NCI-H2081 treated with DMSO at 0.1 percent for 48 hours (cell line): ENCODE results near the gene ASB3.
A peak's percentile ranks its signal among the peaks of the same experiment; 100 is the strongest.
"Not testable (repeated sequence)": the region's sequence is repeated elsewhere in the genome, so short reads cannot be mapped to it uniquely, and the experiment has no call there.

Experiments
- DNase-seq: peaks from one replicate; lab custom pipeline; 2025; lab: John Stamatoyannopoulos, UW

ASB3 gene

DNA sequence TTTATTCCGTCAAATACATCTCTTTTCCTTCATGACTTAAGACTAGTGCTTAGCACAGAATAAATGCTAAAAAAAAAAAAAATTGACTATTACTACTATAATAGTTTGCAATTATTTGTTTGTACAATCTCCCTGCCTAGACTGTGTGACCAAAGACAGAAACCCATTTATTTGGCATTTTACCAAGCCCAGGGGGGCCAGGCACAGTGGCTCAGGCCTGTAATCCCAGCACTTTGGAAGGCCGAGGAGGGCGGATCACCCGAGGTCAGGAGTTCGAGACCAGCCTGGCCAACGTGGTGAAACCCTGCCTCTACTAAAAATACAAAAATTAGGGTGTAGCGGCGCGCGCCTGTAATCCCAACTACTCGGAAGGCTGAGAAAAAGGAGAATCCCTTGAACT is 1.4 kb downstream of the ASB3 start:
- DNase-seq, result no peak

DNA sequence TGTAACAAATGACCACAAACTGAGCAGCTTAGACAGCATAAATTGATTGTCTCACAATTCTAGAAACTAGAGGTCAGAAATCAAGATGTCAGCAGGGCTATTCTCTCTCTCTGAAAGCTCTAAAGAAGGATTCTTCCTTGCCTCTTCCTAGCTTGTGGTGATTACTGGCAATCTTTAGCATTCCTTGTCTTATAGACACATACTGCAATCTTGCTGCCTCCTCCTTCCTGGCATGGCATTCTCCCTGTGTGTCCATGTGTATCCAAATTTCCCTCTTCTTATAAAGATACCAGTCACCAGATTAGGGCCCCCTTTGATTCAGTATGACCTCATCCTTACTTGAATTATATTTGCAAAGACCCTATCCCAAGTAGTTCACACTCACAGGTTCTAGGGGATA is 2.3 kb downstream of the ASB3 start:
- no peak for DNase-seq

DNA sequence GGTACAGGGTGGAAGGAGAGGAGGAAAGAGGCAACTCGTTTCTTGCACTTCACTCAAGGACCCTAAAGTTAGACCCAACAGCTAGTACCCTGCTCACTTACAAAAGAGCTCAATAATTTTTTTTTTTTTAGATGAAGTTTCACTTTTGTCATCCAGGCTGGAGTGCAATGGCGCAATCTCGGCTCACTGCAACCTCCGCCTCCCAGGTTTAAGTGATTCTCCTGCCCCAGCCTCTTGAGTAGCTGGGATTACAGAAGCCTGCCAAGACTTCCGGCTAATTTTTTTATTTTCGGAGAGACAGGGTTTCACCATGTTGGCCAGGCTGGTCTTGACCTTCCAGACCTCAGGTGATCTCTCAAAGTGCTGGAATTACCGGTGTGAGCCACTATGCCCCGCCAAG is 4.1 kb downstream of the ASB3 start:
- no peak for DNase-seq

DNA sequence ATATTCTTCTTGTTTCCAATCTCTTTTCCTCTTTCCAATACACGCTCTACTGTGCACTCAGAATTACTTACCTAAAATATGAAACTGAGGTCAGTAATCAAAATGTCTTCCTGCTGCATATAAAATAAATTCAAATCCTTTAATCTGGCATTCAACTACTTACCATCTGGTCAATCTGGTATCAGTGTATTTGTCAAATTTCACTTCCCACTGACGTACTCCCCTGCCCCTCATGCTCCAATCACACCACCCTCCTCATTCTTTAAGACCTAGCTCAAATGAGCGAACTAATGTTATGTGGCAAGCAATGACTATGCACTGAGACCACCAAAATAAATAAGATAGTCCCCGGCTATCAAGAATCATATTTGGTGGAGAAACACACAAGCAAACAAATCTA is 6.7 kb downstream of the ASB3 start:
- no peak for DNase-seq

DNA sequence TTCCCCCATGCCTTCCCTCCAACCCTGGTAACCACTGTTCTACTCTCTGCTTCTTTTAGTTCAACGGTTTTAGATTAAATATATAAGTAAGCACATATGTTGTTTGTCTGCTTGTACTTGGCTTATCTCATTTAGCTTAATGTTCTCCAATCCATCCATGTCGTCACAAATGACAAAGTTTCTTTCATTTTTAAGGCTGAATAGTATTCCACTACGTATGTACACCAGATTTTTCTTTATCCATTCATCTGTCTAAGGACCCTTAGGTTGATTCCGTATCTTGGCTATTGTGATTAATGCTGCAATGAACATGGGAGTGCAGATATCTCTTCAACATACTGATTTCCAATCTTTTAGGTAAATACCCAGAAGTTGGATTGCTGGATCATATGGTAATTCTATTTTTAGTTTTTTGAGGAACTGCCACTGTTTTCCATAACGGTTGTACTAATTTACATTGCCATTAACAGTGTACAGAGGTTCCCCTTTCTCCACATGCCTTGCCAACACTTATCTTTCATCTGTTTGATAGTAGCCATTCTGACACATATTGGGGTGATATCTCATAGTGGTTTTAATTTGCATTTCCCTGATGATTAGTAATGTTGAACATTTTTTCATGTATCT is 8.1 kb downstream of the ASB3 start:
- no peak for DNase-seq

DNA sequence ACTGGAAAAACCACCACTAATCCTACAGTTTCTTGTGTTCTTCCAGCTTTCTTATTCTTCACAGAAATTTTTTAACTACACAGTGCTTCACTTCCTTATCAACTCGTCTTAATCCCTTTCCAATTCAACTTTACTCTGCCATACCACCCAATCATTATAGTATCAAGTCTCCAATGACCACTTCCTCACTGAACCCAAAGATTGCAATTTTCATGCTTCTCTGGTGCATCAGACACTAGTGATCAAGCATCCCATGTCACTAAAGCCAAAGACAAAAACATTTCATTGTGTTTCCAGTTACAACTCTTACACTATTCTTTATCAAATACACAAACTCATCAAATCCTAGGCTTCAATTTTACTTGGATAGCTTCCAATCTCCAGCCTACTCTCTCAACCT is 9.6 kb downstream of the ASB3 start:
- no peak for DNase-seq

DNA sequence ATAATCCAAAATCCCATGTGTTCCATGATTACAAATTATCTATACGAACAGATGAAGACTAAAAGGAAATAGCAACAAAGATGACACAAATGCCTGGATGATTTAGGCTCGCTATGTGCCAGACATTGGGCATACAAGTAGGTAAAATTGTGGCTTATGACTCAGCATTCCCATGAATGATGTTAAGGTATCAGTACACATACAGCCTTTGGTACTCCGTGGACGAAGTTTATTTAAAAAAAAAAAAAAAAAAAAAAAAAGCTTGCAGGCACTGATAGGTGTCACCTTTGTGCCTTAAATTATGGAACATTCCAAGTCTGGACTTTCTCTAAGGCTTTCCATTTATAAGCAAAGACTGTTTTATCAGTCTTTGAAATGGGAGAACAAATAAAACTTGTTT is 16.5 kb downstream of the ASB3 start:
- DNase-seq, result no peak

DNA sequence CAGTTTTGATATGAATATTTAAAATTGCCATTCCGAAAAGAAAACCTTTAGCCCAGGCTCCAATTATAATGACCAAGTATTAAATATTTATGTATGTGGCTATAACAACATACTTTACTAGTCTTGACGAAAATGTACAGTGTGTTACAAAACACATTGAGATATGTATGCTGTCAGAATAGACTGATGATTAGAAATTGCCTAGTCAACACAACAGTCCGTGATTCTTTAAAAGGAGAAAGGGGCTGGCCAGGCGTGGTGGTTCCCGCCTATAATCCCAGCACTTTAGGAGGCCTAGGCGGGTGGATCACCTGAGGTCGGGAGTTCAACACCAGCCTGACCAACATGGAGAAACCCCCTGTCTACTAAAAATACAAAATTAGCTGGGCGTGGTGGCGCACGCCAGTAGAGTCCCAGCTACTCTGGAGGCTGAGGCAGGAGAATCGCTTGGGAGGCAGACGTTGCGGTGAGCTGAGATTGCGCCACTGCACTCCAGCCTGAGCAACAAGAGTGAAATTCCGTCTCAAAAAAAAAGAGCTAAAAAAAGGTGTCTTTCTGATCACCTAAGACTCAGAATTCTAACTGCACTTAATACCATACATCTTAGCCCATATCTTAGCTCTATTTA is 17.3 kb downstream of the ASB3 start:
- DNase-seq, result no peak

DNA sequence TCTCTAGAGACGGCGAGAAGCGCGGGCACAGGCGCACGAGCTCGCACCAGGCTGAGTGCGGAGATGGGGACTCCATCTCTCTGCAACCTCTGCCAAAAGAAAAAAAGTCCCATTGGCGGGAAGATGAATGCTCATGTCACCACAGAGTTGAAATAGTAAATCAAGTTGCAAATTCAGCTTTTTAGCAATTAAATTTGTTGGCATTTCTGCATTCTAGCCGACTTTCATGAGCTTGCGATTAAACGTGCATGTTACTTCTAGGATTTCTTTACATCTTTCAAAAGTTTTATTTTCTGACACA is 18.6 kb downstream of the ASB3 start:
- DNase-seq, result no peak

DNA sequence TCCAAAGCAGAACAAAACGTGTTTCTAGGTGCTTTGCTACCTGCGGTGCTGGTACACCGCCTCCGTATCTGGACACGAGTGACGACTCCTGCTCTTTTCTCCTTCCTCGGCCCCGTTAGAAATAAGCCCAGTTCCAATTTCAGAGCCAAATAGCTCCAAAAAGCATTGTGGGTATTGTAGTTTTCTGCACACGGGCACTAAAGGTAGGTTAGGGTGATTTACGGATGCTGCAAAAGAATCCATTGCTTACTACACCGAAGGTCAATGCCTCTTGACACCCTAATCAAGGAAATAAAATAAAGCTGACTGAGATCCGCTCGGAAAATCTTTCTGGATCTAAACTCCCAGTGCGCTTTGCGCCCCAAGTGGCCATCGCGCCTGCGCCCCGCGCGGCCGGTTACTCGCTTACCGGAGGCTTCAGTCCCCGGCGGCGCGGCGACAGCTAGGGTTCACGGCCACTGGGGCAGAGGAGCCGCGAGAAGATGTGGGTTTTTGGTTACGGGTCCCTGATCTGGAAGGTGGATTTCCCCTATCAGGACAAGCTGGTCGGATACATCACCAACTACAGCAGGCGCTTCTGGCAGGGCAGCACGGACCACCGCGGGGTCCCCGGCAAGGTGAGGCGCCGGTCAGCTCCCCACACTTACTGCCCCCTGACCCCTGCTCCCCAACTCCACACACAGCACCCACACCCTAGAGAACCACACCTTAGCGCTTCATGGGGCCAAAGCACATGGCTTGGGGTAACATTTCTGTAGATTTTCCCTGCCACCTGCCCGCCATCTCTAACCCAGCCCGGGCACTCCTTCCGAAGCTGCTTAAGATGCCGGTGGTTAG is 19.1 kb downstream of the ASB3 start, which contains the start of gene CHAC2:
TSS of gene CHAC2 (plus strand) at position 400 of the 837 bp plus-strand sequence. CDS start at position 483, 83 bp downstream.
- DNase-seq, result peak; percentile 72

DNA sequence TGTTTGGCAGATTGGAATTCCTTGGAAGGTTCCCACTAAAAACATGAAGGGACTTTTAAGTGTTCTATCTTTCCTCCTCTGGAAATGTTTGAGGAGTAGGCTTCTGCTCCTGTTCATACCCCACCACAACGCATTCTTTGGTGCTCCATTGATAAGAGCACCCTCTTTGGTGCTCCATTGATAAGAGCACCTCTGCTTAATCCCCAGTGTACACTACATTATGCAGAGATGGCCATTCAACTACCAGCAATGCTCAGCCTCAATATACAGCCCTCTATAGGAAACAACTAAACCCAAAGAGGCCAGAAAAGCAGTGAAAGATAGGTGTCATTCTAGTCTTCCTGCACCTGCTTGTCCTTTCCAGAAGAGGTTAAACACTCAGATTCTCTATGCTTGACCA is 21.0 kb downstream of the ASB3 start:
- DNase-seq, result no peak

DNA sequence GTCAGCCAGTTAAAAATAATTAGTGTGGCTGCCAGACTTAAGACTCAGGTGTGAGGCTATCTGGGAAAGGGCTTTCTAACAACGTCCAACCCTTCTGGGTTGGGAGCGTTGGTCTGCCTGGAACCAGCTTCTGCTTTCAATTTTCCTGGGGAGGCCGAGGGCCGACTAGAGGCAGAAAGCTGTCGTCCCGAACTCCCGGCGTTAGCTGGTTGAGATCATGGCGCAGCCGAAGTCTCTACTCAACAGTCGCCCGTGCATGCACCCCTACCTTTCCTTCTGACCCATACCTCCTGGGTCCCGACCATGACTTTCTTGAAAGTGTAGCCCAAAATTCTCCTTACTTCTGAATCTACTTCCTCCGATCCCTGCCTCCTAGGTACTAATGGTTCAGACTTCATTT is 29.5 kb downstream of the ASB3 start:
- DNase-seq, result not testable (repeated sequence)

DNA sequence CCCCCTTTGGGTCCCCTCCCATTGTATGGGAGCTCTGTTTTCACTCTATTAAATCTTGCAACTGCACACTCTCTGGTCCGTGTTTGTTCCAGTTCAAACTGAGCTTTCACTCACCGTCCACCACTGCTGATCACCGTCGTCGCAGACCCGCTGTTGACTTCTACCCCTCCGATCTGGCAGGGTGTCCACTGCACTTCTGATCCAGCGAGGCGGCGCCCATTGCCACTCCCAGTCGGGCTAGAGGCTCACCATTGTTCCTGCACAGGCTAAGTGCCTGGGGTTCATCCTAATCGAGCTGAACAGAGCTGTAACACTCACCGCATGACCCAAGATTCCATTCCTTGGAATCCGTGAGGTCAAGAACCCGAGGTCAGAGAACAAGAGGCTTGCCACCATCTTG is 30.1 kb downstream of the ASB3 start:
- no peak for DNase-seq

DNA sequence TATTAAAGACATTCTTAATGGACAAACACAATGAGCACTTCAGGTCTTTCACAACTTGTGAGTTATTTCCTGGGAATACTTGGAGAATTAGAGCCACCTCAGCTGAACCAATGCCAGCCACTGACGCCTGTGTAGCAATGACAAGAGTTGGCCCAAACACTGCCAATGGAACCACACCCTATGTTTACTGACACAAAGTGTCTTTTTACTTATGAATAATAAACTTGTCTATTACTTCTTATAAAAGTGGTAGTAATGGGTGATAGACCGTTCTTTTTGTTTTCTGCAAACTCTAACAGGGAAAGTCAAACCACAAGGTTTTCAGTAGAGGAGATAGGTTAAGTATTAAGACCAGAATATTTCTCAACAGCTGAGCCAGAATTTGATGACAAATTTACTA is 31.6 kb downstream of the ASB3 start:
- DNase-seq, result no peak

DNA sequence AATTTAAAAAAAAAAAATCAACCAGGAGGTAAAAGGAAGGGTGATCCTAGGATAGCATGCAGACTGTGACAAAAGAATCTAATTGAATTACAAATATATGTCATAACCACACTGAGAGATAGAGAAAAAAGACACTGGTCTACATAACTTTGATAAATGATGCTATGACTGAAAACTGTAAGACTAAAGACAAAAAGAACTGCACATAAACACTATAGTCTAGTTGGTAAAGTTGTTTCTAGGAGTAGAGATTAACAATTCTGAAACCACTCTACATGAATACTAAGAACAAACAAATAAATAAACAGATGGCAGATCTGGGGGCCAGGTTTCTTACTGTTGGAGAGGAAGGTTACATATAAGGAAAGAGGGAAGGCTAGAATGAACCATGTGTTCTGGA is 33.7 kb downstream of the ASB3 start:
- DNase-seq, result no peak

DNA sequence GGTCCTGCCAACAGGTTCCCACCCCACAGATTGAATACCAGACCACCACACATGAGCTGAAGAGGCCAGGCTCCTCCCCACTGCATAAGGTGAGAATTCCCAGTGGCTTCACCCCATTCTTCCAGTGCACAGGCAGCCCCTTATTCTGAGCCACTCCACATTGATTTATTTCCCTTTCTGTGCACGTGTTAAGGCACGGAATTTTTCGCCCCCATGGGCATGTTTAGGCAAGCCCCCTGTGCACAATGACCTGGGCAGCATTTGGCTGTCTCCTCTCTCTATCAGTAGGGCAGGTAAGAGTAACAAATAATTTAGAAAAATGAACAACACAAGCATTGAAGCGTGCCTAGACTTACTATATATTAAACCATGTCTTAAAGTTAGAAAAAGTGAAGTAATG is 34.4 kb downstream of the ASB3 start:
- no peak for DNase-seq

DNA sequence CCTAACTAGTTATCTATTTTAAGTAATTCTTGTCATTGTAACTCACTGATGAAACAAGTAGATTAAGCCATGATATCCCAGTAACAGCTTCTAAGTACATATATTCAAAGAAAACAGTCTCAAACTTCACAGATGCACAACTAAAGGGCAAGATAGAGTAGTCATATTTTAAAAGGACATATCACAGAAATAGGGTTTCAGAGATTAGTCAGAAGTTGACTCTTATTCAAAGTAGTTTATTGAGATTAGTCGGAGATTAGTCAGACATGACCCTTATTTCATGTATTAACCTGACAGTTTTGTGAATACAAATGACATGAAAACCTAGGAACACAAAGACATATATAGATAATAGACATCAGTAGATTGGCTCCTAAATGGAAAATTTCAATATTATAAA is 35.0 kb downstream of the ASB3 start:
- DNase-seq, result no peak

DNA sequence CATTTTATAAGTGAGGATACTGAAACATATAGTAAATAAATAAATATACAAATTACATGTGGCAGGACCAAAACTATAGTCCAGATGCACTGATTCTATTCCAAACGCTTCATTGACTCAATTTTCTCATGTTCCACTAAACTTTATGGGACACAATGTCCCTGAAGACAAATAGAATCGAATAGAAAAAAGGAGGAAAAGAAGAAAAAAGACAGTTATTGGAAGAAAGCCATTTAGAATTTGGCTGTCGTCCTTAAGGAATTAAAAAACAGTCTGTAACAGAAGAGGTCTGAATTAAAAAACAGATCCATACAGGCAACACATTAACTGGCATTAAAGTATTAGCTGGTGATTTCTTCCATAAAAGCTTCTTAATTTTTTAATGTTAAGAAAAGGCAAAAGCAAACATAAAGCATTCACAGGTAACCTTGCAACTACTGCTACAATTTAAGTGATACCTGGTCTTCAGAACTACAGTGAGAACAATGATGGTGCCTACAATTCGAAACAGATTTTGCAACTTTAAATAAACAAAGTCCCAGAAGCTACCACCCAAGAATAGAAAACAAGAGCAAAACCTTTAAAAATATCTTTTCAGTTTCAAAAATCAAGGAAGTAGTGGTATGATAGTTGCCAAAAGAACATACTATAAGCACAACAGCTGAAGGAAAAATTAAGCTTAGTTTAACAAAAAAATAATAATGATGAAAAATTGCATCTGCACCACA is 36.5 kb downstream of the ASB3 start:
- no peak for DNase-seq

DNA sequence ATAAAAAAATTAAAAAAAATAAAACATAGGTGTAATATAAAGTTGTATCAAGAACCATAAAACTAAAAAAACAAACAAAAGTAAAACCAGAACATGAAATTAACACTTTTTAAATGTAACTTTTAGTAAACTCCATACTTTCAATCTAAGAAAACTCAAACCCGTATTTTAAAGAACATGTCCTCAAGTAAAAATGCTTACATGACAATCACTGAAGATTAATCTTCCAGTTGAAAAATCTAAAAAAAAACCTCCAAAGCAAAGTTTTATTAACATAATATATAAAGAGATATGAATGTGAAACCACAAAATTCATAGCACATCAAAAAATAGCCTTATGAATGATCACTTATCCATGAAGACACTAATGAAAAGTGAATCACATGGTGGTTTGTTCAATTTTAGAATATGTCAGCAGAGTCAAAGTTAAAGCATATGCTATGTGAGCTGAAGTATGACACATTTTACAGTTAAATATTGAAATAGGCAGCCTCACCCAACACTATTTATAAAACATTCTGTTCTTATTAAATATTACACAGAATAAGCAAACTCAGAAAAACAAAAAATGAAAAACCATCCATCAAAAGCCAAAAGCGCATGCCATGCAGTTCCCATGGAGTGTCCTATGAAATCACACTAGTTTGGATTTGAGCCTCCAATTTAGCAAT is 42.2 kb downstream of the ASB3 start:
- DNase-seq, result no peak

DNA sequence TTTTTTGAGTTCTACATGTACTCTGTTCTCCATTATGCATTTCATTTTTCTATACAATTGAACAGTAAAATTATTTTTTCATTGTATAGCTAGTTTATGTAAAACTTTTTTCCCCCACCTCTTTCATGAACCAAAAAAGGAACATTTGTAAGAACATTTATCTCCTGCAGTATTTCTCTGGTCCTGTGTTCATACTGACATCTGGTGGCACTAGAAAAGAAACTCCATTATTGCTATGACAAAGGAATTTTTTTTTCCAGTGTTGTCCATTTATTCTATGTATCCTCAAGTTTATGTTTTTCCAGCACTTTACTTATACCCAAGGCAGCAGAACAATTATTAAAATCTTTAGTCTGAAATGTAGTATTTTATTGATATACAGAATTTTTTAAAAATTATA is 46.6 kb downstream of the ASB3 start:
- DNase-seq, result peak; percentile 2

DNA sequence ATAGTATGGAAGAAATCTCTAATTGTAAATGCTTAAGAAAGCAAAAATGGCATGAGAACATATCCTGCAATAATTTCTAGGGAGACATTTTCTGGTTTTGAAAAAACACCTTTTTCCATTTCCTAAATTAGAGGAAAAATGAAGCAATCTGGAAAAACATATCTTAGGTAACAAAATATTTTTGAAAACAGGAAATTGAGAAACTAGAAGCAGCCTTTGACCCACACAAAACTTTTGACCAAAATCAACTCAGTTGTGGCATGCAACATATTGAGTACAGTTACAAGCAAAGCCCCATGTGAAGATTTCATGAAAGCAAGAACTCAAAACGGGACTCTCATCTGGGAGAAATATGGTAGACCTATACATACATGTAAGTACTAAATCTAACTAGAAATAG is 47.7 kb downstream of the ASB3 start:
- no peak for DNase-seq

DNA sequence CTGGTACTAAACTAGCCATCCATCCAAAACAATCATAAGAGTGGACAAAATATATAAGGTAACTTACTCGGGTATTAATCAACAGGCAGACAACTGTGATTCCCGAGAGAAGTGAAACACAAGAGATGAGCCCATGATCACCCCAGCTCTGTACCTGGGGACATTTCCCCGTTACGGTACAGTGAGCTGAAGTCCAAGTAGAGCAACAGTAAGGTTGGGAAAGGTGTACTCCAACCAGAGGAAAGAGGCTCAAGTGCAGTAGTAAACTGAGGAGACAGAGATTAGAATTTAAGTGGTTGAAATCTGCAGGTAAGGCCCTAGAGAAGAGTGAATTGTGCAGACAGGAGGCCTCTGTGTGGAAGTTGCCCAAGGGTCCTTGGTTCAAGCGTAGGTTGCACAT is 49.7 kb downstream of the ASB3 start:
- no peak for DNase-seq
